GM19397 (cell line): ENCODE data around the gene OARD1.

Experiments
- ATAC-seq: cut with Tn5 transposase; IDR thresholded peaks from one replicate; pipeline ENCODE4 v1.9.1; 2021; ENCODE audit warnings: mild to moderate bottlenecking, moderate library complexity; ENCODE audit not compliant: unreplicated experiment

OARD1 gene

DNA sequence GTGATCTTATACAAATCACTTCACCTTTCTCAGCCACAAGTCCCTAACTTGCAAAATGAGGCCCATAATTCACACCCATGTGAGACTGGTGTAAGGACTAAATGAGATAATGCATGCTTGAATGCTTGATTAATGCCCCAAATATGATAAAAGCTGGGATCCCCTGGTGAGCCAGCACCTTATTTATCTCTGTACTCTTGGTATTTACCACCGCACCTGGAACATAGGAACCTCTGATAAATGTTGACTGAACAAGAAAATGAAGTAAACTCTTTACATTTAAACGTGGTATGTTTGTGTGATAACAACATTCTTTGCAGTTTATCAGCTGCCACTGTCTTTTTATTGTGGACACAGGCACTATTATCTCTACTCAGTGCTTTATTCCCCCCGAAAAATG lies 21.6 kb downstream of the OARD1 start:
- ATAC-seq, result no peak

GRCh38 chr6:41049955-41050354 lies 22.2 kb downstream of the OARD1 start:
- ATAC-seq, result no peak

GRCh38 chr6:41049521-41049920 lies 22.6 kb downstream of the OARD1 start:
- no peak for ATAC-seq

GRCh38 chr6:41047745-41048732 lies 24.1 kb downstream of the OARD1 start:
- no peak for ATAC-seq

- ATAC-seq, result no peak
Observed at GRCh38 chr6:41047306-41047705, 24.9 kb downstream of the OARD1 start.

DNA sequence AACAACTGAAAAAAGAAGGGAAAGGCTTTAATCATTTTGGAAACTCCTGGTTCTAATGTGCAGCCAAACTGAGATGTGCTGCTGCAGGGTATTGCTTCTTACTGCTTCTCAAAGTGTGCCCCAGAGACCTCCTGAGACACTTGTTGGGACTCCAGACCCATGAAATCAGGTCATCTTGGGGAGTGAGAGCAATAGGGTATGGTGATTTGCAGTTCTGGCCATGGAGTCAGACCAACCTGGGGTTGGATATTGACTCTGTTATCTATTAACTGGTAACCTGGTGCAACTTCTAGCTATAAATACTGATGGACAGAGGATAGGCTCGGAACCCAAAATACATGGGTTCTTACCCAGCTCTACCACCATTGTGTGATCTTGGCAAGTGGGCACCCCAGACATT lies 26.1 kb downstream of the OARD1 start:
- ATAC-seq, result no peak

DNA sequence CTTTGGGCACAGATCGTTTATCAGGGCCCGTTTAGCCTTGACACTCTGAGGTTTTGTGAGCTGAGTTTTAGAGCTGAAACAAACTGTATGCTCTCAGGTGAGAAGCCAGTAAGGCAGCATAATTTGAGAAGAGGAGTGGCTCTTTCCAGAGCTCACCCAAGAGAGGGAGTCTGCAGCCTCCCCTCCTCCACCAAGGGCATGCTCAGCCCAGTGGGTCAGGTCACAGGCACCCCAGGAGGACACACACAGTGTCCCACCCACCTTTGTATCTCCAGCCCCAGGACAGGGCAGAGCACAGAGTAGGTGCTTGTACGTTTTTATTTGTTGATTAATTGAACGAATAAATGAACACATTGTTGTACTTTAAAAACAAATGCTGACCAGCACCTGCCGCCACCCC lies 26.5 kb downstream of the OARD1 start:
- ATAC-seq, result no peak

DNA sequence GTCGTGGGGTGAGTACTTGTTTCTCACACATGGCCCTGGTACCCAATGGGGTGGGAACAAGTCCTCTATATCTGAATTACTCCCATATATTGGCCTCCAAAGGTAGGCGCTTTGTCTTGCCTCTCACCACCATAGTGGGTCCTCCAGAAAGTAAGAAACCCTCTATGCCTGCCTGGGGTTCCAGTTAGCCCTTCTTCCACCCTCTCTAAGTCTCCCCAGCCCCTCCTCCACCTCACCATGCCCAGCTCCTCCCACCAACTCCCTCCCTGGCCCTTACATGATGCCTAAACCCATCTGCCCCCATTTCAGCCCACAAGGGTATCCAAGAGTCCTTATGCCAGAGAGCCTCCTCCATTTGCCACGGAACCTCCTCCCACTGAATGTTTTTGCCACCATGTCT lies 29.0 kb downstream of the OARD1 start:
- ATAC-seq, result no peak

GRCh38 chr6:41042226-41043055 lies 29.7 kb downstream of the OARD1 start, which contains the start of gene TSPO2:
Gene TSPO2 (plus strand): TSS chr6:41042467. CDS start chr6:41042986, 519 bp downstream.
- ATAC-seq, result no peak

DNA sequence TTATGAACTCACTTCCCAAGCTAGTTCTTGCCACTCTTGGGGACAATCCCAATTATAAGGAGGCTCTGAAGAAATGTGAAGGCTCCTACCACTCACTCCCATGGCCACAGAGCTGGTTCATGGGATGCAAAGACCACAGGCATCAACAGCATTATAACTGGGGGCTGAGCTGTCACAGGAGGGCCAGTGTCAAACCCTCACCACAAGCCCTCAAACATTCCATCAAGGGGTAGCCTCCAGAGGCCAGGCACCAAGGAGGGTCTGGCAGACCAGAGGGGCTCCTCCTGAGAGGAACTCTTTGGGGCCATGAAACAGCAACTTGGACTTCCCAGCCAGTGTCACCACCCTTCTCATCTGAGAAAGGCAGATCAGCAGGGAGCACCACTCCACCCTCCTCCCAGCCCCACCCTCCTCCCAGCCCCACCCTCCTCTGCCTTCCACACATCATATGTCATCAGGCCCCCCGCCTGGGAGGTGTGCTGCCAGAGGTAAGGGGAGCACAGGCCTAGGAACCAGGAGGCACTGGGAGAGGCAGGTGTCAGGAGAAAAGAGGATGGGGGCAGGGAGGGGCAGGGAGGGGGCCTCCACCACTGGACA lies 31.1 kb downstream of the OARD1 start:
- no peak for ATAC-seq

DNA sequence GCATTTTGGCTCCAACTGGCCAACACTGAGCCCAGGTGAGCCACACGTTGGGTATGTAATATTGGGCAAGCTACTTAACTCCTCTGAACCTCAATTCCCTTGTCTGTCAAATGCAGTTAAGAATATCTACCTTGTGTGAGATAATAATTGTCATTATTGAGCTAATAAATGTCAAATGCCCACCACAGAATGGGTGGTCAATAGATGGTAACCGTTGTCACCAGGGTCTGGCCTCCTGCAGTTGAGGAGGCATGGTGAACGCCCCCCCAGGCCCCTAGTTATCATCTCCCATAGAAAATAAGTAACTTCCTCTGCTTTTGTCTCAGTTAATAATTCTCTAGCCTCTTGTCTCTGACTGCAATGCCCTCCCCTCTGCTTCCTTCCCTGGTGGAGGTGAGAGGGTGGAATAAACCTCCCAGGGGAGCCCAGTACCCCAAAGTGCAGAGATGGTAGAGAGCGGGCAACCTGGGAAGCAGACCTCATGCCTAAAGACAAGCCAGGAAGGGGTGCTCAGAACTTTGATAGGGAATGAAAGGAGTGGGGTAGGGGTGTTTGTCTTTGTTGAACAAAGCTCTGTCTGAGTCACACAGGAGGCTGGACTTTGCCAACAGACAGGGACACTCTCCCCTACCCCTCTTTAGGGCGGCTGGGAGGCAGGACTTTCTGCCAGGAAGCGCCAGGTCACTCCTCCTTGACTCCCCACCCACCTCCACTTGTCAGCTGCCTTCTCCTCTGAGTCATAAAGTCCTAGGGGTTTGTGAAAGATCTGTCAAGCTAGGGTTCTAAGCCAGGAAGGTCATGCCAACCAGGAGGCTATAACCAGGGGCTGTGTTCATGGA lies 31.8 kb downstream of the OARD1 start:
- ATAC-seq, result no peak

GRCh38 chr6:41039060-41039998 lies 32.8 kb downstream of the OARD1 start, which contains the start of gene UNC5CL:
Gene UNC5CL (minus strand): TSS chr6:41039221. CDS start chr6:41035074, 4,147 bp downstream.
- no peak for ATAC-seq

- ATAC-seq, result no peak
Observed at GRCh38 chr6:41038205-41038604, 34.0 kb downstream of the OARD1 start.

- no peak for ATAC-seq
Observed at GRCh38 chr6:41037107-41037900, 34.9 kb downstream of the OARD1 start.

GRCh38 chr6:41036601-41037000 lies 35.6 kb downstream of the OARD1 start:
- ATAC-seq, result no peak

GRCh38 chr6:41036186-41036585 lies 36.0 kb downstream of the OARD1 start:
- ATAC-seq, result no peak

GRCh38 chr6:41033776-41034175 lies 38.4 kb downstream of the OARD1 start:
- no peak for ATAC-seq

DNA sequence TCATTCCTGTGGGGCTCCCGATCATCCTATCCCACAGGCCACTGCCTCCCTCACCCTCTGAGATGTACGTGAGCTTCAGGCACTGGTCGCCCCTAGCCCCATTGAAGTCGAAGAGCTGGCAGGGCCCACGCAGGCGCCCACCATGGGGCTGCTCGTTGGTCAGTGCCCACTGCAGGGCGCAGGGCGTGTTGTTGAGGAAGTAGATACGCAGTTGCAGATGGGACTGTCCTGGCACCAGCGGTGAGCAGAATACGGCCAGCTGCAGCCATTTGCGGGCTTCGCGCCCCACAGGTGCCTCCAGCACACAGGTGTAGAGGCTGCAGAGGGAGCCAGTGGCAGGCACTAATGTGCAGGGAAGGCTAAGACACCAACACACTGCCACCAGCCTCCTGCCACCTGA lies 39.3 kb downstream of the OARD1 start:
- no peak for ATAC-seq
